B cell (primary cell): ENCODE results near the gene MAS1L. TPM values are rescaled to one million over a fixed set of nuclear protein-coding genes. Genes with fewer than 3 reads are reported as not detected.

Experiments
- ATAC-seq: fragments of 200-7000 bp; cut with Tn5 transposase; one replicate; pipeline ENCODE4 v1.10.0; 2021; ENCODE audit warnings: low read depth, mild to moderate bottlenecking, moderate number of reproducible peaks, moderate library complexity
- CTCF ChIA-PET: fragments of 350-600 bp; sonication (Branson Sonifier 250); formaldehyde crosslinking; loops from one replicate; lab custom pipeline; 2021; ENCODE audit warnings: antibody characterized with exemption, inconsistent platforms; lab: Charles Lee
- POLR2A ChIA-PET: fragments of 350-600 bp; sonication (Branson Sonifier 250); formaldehyde crosslinking; loops from one replicate; lab custom pipeline; 2021; ENCODE audit warnings: antibody characterized with exemption; lab: Charles Lee
- DNase-seq: peaks from one replicate; pipeline ENCODE4 v3.0.0; 2013
- H2AFZ ChIP-seq: 2 replicates; pipeline ENCODE4 v1.6.1; 2012; ENCODE audit warnings: mild to moderate bottlenecking, low read depth, low read length; ENCODE audit not compliant: insufficient read depth, poor library complexity, severe bottlenecking
- H3K27ac ChIP-seq, 2 donors: 1 replicate in 1 of 2; 2 replicates in 1 of 2; pipeline ENCODE4 v1.5.1; 2012 to 2013; ENCODE audit warnings: low read length in 2 of 2, mild to moderate bottlenecking in 2 of 2, moderate library complexity in 1 of 2
- H3K27me3 ChIP-seq, 4 experiments: fragments of 200-600 bp in 1 of 4; sonication (generic) in 1 of 4; replicated peaks in 1 of 4; 1 replicate in 2 of 4; 2 replicates in 2 of 4; pipeline versions ENCODE4 v1.6.1 to v1.7.0; 2013 to 2016; ENCODE audit warnings: low read length in 3 of 4, mild to moderate bottlenecking in 2 of 4, mixed read lengths in 1 of 4, moderate library complexity in 1 of 4; ENCODE audit not compliant: insufficient read depth in 4 of 4, control insufficient read depth in 3 of 4; ENCODE audit errors: control extremely low read depth in 1 of 4
- H3K36me3 ChIP-seq, 2 experiments: replicated peaks in 1 of 2; 1 replicate in 1 of 2; 2 replicates in 1 of 2; pipeline versions ENCODE4 v1.6.1 to v1.7.1; 2013; ENCODE audit warnings: low read length in 1 of 2; ENCODE audit not compliant: insufficient read depth in 2 of 2, control insufficient read depth in 1 of 2; ENCODE audit errors: control extremely low read depth in 1 of 2, extremely low read depth in 1 of 2
- H3K4me1 ChIP-seq, 2 donors: fragments of 200-600 bp in 1 of 2; sonication (generic) in 1 of 2; 1 replicate in 1 of 2; 2 replicates in 1 of 2; pipeline versions ENCODE4 v1.5.1 to v1.6.1; 2013 to 2017; ENCODE audit warnings: low read length in 2 of 2; ENCODE audit not compliant: control insufficient read depth in 2 of 2, insufficient read depth in 2 of 2
- H3K4me2 ChIP-seq: replicated peaks from 2 replicates; pipeline ENCODE3; 2012; ENCODE audit warnings: mild to moderate bottlenecking, low read depth, low read length; ENCODE audit not compliant: poor library complexity, severe bottlenecking
- H3K4me3 ChIP-seq, 5 experiments: fragments of 200-600 bp in 1 of 5; sonication (generic) in 1 of 5; 1 replicate in 3 of 5; 2 replicates in 2 of 5; pipeline versions ENCODE4 v1.5.1 to v1.7.0; 2011 to 2016; ENCODE audit warnings: low read length in 4 of 5, mild to moderate bottlenecking in 4 of 5, low read depth in 2 of 5, control low read depth in 1 of 5, moderate library complexity in 1 of 5; ENCODE audit not compliant: insufficient read depth in 1 of 5; ENCODE audit errors: control extremely low read depth in 1 of 5, extremely low read depth in 1 of 5
- H3K79me2 ChIP-seq: fragments of 200-600 bp; sonication (generic); one replicate; pipeline ENCODE4 v1.6.0; 2016; ENCODE audit warnings: low read length; ENCODE audit not compliant: control insufficient read depth, insufficient read depth
- H3K9ac ChIP-seq: fragments of 200-600 bp; sonication (generic); 2 replicates; pipeline ENCODE4 v1.6.1; 2017; ENCODE audit warnings: mild to moderate bottlenecking, low read length, moderate library complexity
- H3K9me3 ChIP-seq, 3 donors: one replicate each; pipeline versions ENCODE4 v1.6.1 to v1.7.1; 2013; ENCODE audit warnings: low read length in 2 of 3; ENCODE audit not compliant: control insufficient read depth in 2 of 3, insufficient read depth in 1 of 3; ENCODE audit errors: control extremely low read depth in 1 of 3
- H4K20me1 ChIP-seq: 2 replicates; pipeline ENCODE4 v1.6.0; 2012; ENCODE audit warnings: mild to moderate bottlenecking, low read length; ENCODE audit not compliant: insufficient read depth, control insufficient read depth, poor library complexity, severe bottlenecking
- H3K27ac Mint-ChIP-seq: one replicate; pipeline ENCODE4 v1.8.0; 2021; ENCODE audit warnings: mixed read lengths
- H3K27me3 Mint-ChIP-seq: one replicate; pipeline ENCODE4 v1.8.0; 2021; ENCODE audit warnings: mixed read lengths
- H3K4me1 Mint-ChIP-seq: one replicate; pipeline ENCODE4 v1.8.0; 2021; ENCODE audit warnings: mixed read lengths
- H3K4me3 Mint-ChIP-seq: one replicate; pipeline ENCODE4 v1.8.0; 2021; ENCODE audit warnings: mixed read lengths
- H3K9me3 Mint-ChIP-seq: one replicate; pipeline ENCODE4 v1.8.0; 2022; ENCODE audit warnings: mixed read lengths; ENCODE audit not compliant: insufficient read depth
- CTCF ChIP-seq: fragments of 200-600 bp; IDR thresholded peaks from one replicate; pipeline ENCODE4 v1.8.0; 2022; ENCODE audit warnings: antibody characterized with exemption, mild to moderate bottlenecking
- EZH2 ChIP-seq: IDR thresholded peaks from 2 replicates; pipeline ENCODE4 v1.6.1; 2012; ENCODE audit warnings: borderline replicate concordance, low read depth, mild to moderate bottlenecking, moderate library complexity, low read length; ENCODE audit not compliant: insufficient read depth, poor library complexity, severe bottlenecking
- WGBS: methylation state at CpG from one replicate; pipeline ENCODE4 v1.1.5; 2013; ENCODE audit warnings: missing lambda C conversion rate; ENCODE audit not compliant: insufficient coverage; 5-methylcytosine and 5-hydroxymethylcytosine counted together
- intact Hi-C: fragments of 100-400 bp; cut with micrococcal nuclease; formaldehyde crosslinking; loops from one replicate; pipeline ENCODE4 v1.10.0; 2022
- polyA plus RNA-seq: library from polyadenylated mRNA; depleted of rRNA; stranded (reverse); fragments of >200 nt; gene quantifications from 2 replicates; pipeline ENCODE4 v1.2.3, GENCODE V29; 2012
- total RNA-seq, 2 donors: library from RNA; stranded (reverse); fragments of 120-200 nt in 1 of 2; gene quantifications; 1 replicate in 1 of 2; 2 replicates in 1 of 2; pipeline versions ENCODE4 v1.2.3 to v1.2.4, GENCODE V29; 2013 to 2022

The MAS1L gene
- total and polyA plus RNA-seq, 2 donors (not counting 1 experiment from before 2014, with no cell fraction given), result not detected

DNA sequence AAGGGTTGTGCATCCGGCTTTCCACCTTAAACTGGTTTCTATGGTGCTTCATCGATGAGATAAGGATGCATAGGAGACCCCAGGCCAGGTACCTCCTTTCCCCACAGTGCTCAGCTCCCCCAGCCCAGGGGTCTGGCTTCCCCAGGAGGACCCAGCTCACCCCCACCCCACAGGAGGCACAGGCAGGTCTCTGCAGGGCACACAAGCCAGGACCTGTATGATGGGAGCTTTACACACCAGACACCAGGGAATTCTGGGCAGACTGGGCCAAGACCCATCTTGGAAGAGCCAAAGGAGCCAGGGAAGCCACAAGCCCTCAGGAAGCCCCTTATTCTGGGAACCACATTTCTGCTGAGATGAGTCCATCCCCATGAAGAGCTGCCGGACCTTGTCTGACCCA, 42.2 kb upstream of the MAS1L start:
- Histone ChIP-seq H4K20me1 (no peaks in the 10 kb centered on the region), H3K27ac (no peak overlapping the region), H3K36me3 (no peaks in the 10 kb centered on the region), H3K9me3 (no peaks in the 10 kb centered on the region), H3K9ac (no peak overlapping the region), H3K27me3 (peaks cover 0 to 4% (median 0%) of the 10 kb centered on the region in 4 experiments), H2AFZ (no peak overlapping the region), H3K4me3 (no peak overlapping the region), H3K4me1 (no peaks in the 10 kb centered on the region), H3K79me2 (no peaks in the 10 kb centered on the region), H3K4me2 (no peak overlapping the region)
- Mint-ChIP-seq H3K4me1 (no peaks in the 10 kb centered on the region), H3K27ac (no peak overlapping the region), H3K27me3 (peaks cover 30% of the 10 kb centered on the region), H3K9me3 (no peaks in the 10 kb centered on the region), H3K4me3 (no peak overlapping the region)
- no peak for DNase-seq
- intact Hi-C loops, result no loop called here
- no peak for ATAC-seq
- 96% methylated on average over 3 of the region's 3 CpGs for WGBS
- no peak for TF ChIP-seq EZH2
- TF ChIP-seq CTCF, result no peak
- POLR2A ChIA-PET, result no interaction called here
- CTCF ChIA-PET, result no interaction called here

GRCh38 chr6:29528988-29529560, 41.3 kb upstream of the MAS1L start:
- Histone ChIP-seq H4K20me1 (no peaks in the 10 kb centered on the region), H3K36me3 (no peaks in the 10 kb centered on the region), H3K9me3 (no peaks in the 10 kb centered on the region), H3K9ac (no peak overlapping the region), H3K4me1 (no peaks in the 10 kb centered on the region), H3K79me2 (no peaks in the 10 kb centered on the region), H3K4me3 (no peak overlapping the region), H3K27me3 (peaks cover 0 to 8% (median 3%) of the 10 kb centered on the region in 4 experiments), H3K4me2 (no peak overlapping the region), H3K27ac (no peak overlapping the region), H2AFZ (no peak overlapping the region)
- no peaks in the 10 kb centered on the region for H3K4me1 Mint-ChIP-seq
- DNase-seq (no peak), ATAC-seq (no peak)
- H3K4me3 Mint-ChIP-seq, result no peak overlapping the region
- ChIA-PET POLR2A (no interaction called here), CTCF (no interaction called here)
- H3K9me3 Mint-ChIP-seq, result no peaks in the 10 kb centered on the region
- H3K27me3 Mint-ChIP-seq, result peaks cover 35% of the 10 kb centered on the region
- intact Hi-C loops, result no loop called here
- TF ChIP-seq CTCF (no peak), EZH2 (no peak)
- 73% methylated on average over 2 of the region's 2 CpGs for WGBS
- H3K27ac Mint-ChIP-seq, result no peak overlapping the region
